ENCODE results near the gene WWC2.

DNA sequence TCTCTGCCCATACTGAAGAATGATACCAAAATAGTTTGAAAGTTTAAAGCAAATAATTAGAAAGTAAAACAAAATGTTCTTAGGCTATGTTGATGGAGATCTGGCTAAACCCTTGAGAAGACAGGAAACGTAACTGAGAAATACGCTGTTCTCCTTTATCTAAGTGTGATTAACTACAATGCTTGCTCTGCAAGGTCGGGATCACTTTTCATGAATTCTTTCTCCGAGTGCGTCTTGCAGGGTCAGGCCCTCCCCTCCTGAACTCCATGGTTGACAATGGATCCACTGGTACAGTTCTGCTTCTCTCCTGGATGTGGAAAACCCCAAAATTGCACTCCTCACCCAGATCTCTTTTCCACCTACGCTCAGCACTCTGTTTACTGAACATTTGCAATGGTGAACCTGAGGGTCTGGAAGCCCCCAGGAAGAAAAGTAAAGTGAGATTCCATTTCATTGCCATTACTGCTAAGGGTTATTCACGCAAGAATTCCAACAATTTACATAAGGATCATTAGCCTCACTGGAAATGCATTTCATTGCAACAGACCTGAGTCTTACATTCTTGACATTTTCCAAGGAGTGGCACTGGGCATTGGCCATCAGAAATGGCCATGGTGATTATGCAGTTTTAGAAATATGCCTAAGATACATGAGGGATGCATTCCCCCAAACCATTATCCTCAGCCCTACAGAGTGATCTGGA, 24.6 kb upstream of the WWC2 start:
- TF ChIP-seq, protein P1, sequence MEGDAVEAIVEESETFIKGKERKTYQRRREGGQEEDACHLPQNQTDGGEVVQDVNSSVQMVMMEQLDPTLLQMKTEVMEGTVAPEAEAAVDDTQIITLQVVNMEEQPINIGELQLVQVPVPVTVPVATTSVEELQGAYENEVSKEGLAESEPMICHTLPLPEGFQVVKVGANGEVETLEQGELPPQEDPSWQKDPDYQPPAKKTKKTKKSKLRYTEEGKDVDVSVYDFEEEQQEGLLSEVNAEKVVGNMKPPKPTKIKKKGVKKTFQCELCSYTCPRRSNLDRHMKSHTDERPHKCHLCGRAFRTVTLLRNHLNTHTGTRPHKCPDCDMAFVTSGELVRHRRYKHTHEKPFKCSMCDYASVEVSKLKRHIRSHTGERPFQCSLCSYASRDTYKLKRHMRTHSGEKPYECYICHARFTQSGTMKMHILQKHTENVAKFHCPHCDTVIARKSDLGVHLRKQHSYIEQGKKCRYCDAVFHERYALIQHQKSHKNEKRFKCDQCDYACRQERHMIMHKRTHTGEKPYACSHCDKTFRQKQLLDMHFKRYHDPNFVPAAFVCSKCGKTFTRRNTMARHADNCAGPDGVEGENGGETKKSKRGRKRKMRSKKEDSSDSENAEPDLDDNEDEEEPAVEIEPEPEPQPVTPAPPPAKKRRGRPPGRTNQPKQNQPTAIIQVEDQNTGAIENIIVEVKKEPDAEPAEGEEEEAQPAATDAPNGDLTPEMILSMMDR (conservative IDR thresholded peaks at IDR 0.05; ENCODE audit: low read depth, low read length): no peak
- no peak for TF ChIP-seq EZH2 (IDR thresholded peaks at IDR 0.05; ENCODE audit: borderline replicate concordance, low read depth, low read length, poor library complexity, severe bottlenecking)
